Fibroblast of skin of left quadriceps (primary cell): ENCODE measurements around the gene ZNF3.
A peak's percentile ranks its signal among the peaks of the same experiment; 100 is the strongest.

Source experiments
- DNase-seq, 2 experiments: peaks; one replicate each; pipeline ENCODE4 v3.0.0-alpha.2; 2013; ENCODE audit warnings: low read depth in 2 of 2

ZNF3 gene

GRCh38 chr7:100109521-100110163 is 28.1 kb upstream of the ZNF3 start:
- no peak for DNase-seq

- DNase-seq, result no peak
Measured at GRCh38 chr7:100107890-100108289, 26.4 kb upstream of the ZNF3 start.

- no peak for DNase-seq
Measured at GRCh38 chr7:100107125-100107737, 25.7 kb upstream of the ZNF3 start.

- no peak for DNase-seq
Measured at GRCh38 chr7:100106633-100107032, 25.1 kb upstream of the ZNF3 start.

- DNase-seq, result no peak
Measured at GRCh38 chr7:100105534-100105933, 24.0 kb upstream of the ZNF3 start.

- no peak for DNase-seq
Measured at GRCh38 chr7:100102950-100103840, 21.7 kb upstream of the ZNF3 start.

DNA sequence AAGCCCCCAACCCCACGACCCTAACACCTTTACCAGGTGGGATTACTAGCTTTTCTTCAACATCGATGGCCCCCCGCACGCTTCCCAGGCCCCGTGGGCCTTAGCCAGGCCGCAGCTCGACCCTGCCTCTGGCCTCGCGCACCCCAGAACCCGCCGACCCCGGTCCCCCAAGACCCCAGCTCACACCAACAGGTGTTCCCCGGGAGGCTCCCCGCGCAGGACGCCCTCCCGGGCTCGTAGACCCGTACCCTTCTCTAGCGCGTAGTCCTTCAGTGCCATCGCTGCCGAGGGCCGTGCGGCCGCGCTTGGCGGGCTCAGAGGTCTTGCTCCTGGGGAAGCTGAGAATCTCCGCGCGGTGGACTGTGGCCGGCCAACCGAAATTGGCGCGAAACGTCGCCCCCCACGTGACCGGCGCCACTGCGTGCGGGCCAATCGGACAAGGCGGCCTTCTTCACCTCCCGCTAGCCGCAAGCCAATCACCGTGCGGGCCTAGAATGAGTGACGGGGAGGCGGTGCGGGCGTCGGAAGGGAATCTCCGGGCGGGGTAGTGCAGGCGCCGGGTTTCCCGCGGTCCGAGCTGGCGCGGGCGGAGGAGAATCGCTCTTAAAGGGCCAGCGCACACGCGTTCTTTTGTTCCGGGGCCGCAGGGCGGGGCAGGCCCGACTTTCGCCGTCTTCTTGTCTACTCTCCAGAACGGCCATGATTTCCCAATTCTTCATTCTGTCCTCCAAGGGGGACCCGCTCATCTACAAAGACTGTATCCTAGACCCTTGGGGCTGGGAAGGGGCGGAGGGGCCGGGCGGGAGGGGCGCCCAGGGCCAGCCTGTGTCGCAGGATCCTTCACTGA is 19.7 kb upstream of the ZNF3 start, which contains the start of the genes AP4M1 and MCM7:
AP4M1 (plus strand) TSS at position 628 of the 847 bp plus-strand sequence; CDS start at position 700, 72 bp downstream.
MCM7 (minus strand) TSS at position 382 of the 847 bp plus-strand sequence; CDS start at position 279, 103 bp downstream.
- peak; percentile 99 for DNase-seq

DNA sequence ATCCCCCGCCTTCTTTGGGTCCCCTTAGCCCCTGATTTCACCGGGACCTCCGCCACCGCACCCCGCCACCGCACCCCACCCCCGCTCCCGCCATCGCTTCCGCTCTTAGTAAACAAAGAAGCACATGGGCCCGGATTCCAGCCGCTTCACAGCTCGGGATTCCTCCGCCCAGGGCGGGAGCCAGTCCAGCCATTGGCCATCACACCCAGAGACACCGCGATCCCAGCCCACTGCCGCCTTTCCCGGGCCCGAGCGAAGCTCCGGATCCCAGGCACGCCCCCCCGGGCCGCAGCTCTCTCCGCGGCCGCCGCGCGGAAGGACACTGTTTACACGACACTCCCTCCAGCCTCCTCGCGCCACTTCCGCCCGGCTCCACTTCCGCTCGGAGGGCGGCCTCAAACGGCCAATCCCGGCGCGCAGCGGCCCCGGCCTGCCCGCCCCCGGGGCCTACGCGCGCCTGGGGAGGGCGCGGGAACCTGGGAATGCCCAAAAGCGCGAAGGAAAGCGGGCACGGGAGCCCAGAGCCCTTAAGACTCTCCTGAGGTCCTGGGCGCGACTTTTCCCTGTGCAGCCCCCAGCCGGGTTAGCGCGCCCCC is 19.0 kb upstream of the ZNF3 start:
- DNase-seq, result peak; percentile 97

DNA sequence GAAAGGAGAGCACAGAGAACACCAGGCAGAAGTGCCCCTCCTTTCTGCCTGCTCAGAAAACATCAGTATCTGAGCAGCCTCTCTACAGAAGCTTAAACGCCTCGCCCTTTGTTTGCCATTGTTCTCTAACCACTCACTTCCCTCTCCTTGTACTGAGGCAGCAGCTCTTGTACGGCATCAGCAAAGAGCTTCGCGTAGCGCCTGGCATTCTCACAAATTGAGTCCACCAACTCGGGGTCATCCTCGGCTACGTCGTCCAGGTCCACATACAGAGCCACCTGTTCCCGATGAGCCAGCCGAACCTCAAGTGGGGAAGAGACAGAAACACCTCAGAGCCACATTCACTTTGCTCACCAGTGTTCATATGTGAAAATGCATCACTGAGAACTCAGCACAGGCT is 17.9 kb upstream of the ZNF3 start:
- DNase-seq, result no peak

DNA sequence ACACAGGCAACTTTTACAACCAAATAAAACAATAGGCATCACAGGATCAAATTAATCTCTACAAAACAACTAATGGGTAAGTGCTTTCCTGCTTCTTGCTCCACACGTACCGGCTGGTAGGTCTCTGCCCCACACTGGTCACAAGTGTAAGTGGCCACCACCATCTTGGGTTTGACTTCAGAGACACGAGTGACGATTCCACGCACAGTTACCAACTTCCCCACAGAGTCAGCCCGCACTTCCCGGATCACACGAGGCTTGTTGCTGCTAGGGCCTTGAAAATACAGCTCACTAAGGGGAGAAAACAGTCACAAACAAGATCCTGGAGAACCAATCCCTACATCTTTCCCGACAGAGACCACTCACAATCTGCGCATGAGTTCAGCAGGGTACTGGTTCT is 17.4 kb upstream of the ZNF3 start:
- DNase-seq, result no peak

DNA sequence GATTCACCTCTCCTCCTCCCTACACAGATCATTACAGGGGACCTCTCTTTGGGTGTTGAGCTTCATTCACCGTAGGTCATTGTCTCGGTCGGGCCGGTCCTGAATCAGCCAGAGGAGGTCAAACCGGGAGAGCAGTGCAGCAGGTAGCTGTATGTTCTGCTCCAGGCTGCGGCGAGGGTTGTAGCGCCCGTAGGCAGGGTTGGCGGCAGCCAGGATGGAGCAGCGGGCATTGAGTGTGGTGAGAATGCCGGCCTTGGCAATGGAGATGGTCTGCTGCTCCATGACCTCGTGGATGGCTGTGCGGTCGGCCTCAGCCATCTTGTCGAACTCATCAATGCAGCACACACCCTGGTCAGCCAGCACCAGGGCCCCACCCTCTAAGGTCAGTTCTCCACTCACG is 14.2 kb upstream of the ZNF3 start:
- DNase-seq, result no peak

GRCh38 chr7:100095289-100095688 is 13.8 kb upstream of the ZNF3 start:
- no peak for DNase-seq

GRCh38 chr7:100093925-100094486 is 12.5 kb upstream of the ZNF3 start:
- DNase-seq, result no peak

GRCh38 chr7:100093498-100093897 is 12.0 kb upstream of the ZNF3 start:
- no peak for DNase-seq

DNA sequence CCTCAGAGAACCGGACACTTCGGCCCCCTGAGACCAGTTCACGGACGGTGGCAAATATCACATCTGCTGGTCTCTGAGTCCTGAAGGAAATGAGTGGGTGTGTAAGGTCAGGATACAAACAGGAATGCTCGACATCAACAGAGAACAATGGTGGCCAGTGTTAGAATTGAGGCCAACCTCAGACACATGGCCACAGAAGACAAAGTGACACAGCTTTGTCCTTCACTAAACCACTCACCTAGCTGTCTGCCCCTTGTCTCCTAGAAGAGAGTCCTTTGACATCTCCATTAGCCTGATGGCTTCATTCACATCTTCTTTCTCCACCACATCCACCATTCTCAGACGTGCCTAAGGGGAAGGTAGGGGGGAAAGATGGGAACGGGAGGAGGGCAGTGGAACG is 11.5 kb upstream of the ZNF3 start:
- DNase-seq, result no peak

GRCh38 chr7:100091411-100092181 is 10.1 kb upstream of the ZNF3 start:
- no peak for DNase-seq

DNA sequence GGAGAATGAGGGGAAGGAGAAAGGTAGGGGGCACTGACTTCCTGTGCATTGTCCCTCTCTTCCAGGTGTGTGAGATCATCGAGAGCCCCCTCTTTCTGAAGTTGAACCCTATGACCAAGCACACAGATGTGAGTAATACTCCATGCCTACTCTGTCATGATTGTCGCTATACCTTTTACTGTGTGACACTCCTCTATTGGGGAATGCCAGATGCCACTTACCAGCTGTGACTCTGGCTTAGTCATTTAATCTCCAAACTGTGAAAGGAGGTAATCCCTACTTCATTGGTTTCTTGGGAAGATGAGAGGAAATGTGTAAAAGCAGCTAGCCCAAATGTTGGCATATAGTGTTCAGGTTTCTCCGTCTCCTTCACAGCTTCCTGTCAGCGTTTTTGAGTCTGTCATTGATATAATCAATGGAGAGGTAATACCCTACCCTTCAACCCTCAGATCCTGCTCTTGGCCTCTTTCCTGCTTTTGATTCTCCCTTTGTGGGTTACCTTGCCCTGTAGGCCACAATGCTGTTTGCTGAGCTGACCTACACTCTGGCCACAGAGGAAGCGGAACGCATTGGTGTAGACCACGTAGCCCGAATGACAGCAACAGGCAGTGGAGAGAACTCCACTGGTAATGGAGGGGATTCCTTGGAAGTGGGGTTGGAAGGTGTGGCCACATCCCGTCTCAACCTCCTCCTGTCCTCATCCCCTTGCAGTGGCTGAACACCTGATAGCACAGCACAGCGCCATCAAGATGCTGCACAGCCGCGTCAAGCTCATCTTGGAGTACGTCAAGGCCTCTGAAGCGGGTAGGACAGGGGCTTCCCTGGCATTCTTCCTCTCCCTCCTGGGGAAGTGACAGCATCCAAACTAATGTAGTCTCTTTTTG is 9.2 kb upstream of the ZNF3 start:
- DNase-seq, result no peak

DNA sequence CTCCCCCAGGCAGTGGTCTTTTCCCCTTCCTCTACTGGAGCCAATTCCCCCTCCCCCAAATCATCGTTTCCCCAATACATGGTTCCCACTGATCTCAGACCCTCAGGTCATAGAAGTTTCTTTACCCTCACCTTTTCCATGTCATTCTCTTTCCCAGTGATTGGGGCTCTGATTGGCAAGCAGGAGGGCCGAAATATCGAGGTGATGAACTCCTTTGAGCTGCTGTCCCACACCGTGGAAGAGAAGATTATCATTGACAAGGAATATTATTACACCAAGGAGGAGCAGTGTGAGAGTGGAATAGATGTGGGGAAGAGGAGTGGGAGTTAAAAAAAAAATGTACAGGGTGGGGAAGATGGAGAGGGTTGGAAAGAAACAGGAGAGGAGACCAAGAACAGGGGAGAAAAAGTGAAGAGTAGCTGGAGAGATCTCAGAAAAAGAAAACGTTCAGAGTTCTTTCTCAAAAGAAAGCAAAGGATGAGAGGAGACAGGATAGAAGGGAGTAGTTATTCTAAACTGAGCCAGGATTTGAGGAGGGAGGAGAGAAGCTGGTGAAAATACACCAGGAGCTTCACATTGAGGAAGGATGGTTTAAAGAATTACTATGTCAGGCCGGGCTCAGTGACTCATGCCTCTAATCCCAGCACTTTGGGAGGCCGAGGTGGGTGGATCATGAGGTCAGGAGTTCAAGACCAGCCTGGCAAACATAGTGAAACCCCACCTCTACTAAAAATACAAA is 8.1 kb upstream of the ZNF3 start:
- DNase-seq, result no peak
